ENCODE data around the gene RBMS2.

The RBMS2 gene

GRCh38 chr12:56631790-56632700, 110.4 kb downstream of the RBMS2 start (continued):
- TF ChIP-seq ZNF416 (tag by site-specific recombination; IDR thresholded peaks at IDR 0.05), result no peak
- no peak for TF ChIP-seq ZBTB21 (tag by site-specific recombination; IDR thresholded peaks at IDR 0.05)
- no peak for TF ChIP-seq ZNF830 (tag by site-specific recombination; IDR thresholded peaks at IDR 0.05; ENCODE audit: low read depth)
- TF ChIP-seq ZSCAN18 (tag by site-specific recombination; IDR thresholded peaks at IDR 0.05), result no peak
- TF ChIP-seq ZNF138 (tag by site-specific recombination; IDR thresholded peaks at IDR 0.05; ENCODE audit: borderline replicate concordance), result no peak
- peak; percentile 27; the same call in 1 of the 2 replicates for TF ChIP-seq ZNF335 (tag by site-specific recombination; conservative IDR thresholded peaks at IDR 0.05)
- no peak for TF ChIP-seq ZNF76 (tag by site-specific recombination; IDR thresholded peaks at IDR 0.05; ENCODE audit: borderline replicate concordance, low read depth)
- TF ChIP-seq ZNF571 (tag by site-specific recombination; IDR thresholded peaks at IDR 0.05), result no peak
- TF ChIP-seq ZNF704 (tag by site-specific recombination; IDR thresholded peaks at IDR 0.05), result no peak
- no peak for TF ChIP-seq ZNF292 (tag by site-specific recombination; IDR thresholded peaks at IDR 0.05; ENCODE audit: borderline replicate concordance, low read depth)
- no peak for TF ChIP-seq ZNF433 (tag by site-specific recombination; IDR thresholded peaks at IDR 0.05; ENCODE audit: low read depth)
- peak; percentile 72 for TF ChIP-seq ZNF341 (tag by site-specific recombination; IDR thresholded peaks at IDR 0.05; ENCODE audit: low read depth)
- TF ChIP-seq ZNF239 (tag by site-specific recombination; IDR thresholded peaks at IDR 0.05), result no peak
- no peak for TF ChIP-seq OVOL3 (tag by site-specific recombination; IDR thresholded peaks at IDR 0.05)
- no peak for TF ChIP-seq FEZF1 (tag by site-specific recombination; IDR thresholded peaks at IDR 0.05)
- TF ChIP-seq PATZ1 (tag by site-specific recombination; IDR thresholded peaks at IDR 0.05), result peak; percentile 81
- no peak for TF ChIP-seq ZNF549 (tag by site-specific recombination; IDR thresholded peaks at IDR 0.05)
- TF ChIP-seq ZBTB20 (tag by site-specific recombination; IDR thresholded peaks at IDR 0.05), result no peak
- TF ChIP-seq TCF7L2 (IDR thresholded peaks at IDR 0.05; ENCODE audit: borderline replicate concordance, low read depth, low read length), result no peak
- TF ChIP-seq GLIS2 (tag by site-specific recombination; IDR thresholded peaks at IDR 0.05), result peak; percentile 64
- TF ChIP-seq ZNF362 (tag by site-specific recombination; IDR thresholded peaks at IDR 0.05), result no peak
- no peak for TF ChIP-seq ZNF37A (tag by site-specific recombination; IDR thresholded peaks at IDR 0.05)
- TF ChIP-seq ELK4 (IDR thresholded peaks at IDR 0.05; ENCODE audit: borderline replicate concordance, low read depth, low read length), result no peak
- TF ChIP-seq ZNF174 (tag by site-specific recombination; IDR thresholded peaks at IDR 0.05), result no peak
- TF ChIP-seq ZNF132 (tag by site-specific recombination; IDR thresholded peaks at IDR 0.05; ENCODE audit: borderline replicate concordance), result no peak
- no peak for TF ChIP-seq ZNF747 (tag by site-specific recombination; IDR thresholded peaks at IDR 0.05)
- TF ChIP-seq ZNF280C (tag by site-specific recombination; IDR thresholded peaks at IDR 0.05), result no peak
- no peak for TF ChIP-seq ZNF426 (tag by site-specific recombination; IDR thresholded peaks at IDR 0.05)
- TF ChIP-seq ZNF777 (tag by site-specific recombination; IDR thresholded peaks at IDR 0.05; ENCODE audit: borderline replicate concordance), result no peak
- TF ChIP-seq ZNF600 (tag by site-specific recombination; IDR thresholded peaks at IDR 0.05), result peak; percentile 58

Data from HEK293 (cell line).